Testis (tissue), 3 donors: ENCODE measurements around the gene GSTCD. TPM values are rescaled to one million over a fixed set of nuclear protein-coding genes. Genes with fewer than 3 reads are reported as not detected.
"Not testable (repeated sequence)": the region's sequence is repeated elsewhere in the genome, so short reads cannot be mapped to it uniquely, and the experiment has no call there.

ENCODE experiments used
- DNase-seq: peaks from one replicate; pipeline ENCODE4 v3.0.0-alpha.2; 2019
- H3K27ac ChIP-seq, 2 donors: fragments of 200-600 bp; sonication (generic); one replicate each; pipeline ENCODE4 v1.5.1; 2019
- H3K27me3 ChIP-seq: fragments of 200-600 bp; sonication (generic); one replicate; pipeline ENCODE4 v1.5.1; 2019
- H3K36me3 ChIP-seq: fragments of 200-600 bp; sonication (generic); one replicate; pipeline ENCODE4 v1.5.1; 2017; ENCODE audit warnings: low read depth; ENCODE audit errors: missing control alignments
- H3K4me1 ChIP-seq: fragments of 200-600 bp; sonication (generic); one replicate; pipeline ENCODE4 v1.5.1; 2019
- H3K4me3 ChIP-seq, 2 donors: fragments of 200-600 bp; sonication (generic); one replicate each; pipeline ENCODE4 v1.5.1; 2017 to 2019
- H3K9me3 ChIP-seq: fragments of 200-600 bp; sonication (generic); one replicate; pipeline ENCODE4 v1.5.1; 2017
- POLR2A ChIP-seq: fragments of 450-650 bp; IDR thresholded peaks from one replicate; pipeline ENCODE4 v1.6.1; 2017; ENCODE audit warnings: antibody characterized with exemption, mild to moderate bottlenecking, moderate library complexity
- WGBS, 2 donors: methylation state at CpG; one replicate each; pipeline ENCODE4 v1.1.5; 2018; 5-methylcytosine and 5-hydroxymethylcytosine counted together
- intact Hi-C: fragments of 100-400 bp; cut with DNase I; formaldehyde crosslinking; loops from one replicate; pipeline ENCODE4 v1.15.1; 2023; ENCODE audit warnings: low total_unique reads
- polyA plus RNA-seq: library from polyadenylated mRNA; stranded (reverse); fragments of 350-450 nt; fragmentation: Illumina TruSeq; extraction: RNeasy Lipid Tissue Mini Kit (QIAGEN cat#74804); gene quantifications from one replicate; pipeline ENCODE4 v1.2.3, GENCODE V29; 2014; ENCODE audit warnings: low read depth, low replicate concordance; ENCODE audit not compliant: insufficient read depth
- total RNA-seq, 2 donors: library from RNA; depleted of rRNA; stranded (reverse); fragments of >200 nt; gene quantifications; one replicate each; pipeline ENCODE4 v1.2.3, GENCODE V29; 2016
- TF ChIP-seq, protein P1 (sequence below), 3 experiments: fragments of 450-650 bp in 2 of 3; fragments of 200-600 bp in 1 of 3; sonication (generic) in 1 of 3; IDR thresholded peaks; one replicate each; pipeline ENCODE4 v1.5.1; 2016 to 2019; ENCODE audit warnings: antibody characterized with exemption in 3 of 3, mild to moderate bottlenecking in 2 of 3, moderate library complexity in 1 of 3

The GSTCD gene
- total and polyA plus RNA-seq, 3 donors from 2014 or later: 18.1 to 36.5 (median 19.3) TPM

DNA sequence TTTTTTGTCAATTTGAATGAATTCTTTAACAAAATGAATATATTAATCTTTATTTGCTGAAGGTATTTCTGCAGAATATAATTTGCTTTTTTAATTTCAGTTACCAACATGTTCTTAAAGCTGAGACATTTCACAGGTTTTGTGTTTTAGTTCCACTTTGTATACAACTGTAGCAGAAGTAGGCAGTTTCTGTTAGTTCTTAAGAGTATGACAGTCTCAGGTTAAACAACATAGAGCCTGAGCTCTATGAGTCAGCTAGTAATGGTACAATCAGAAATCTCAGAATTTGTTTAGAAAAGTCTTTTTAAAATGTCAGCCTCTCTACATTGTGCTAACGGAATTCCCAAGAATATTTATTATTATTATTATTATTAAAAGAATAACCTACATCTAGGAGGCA, 50.4 kb downstream of the GSTCD start:
- Histone ChIP-seq H3K36me3 (no peaks in the 10 kb centered on the region), H3K9me3 (no peaks in the 10 kb centered on the region), H3K27ac (no peak overlapping the region), H3K4me1 (no peaks in the 10 kb centered on the region), H3K27me3 (no peaks in the 10 kb centered on the region), H3K4me3 (no peak overlapping the region)
- DNase-seq: no peak
- intact Hi-C loops: no loop called here
- WGBS, 2 donors: 95 to 97% methylated on average over 1 of the region's 1 CpG
- no peak for TF ChIP-seq POLR2A
- TF ChIP-seq, protein P1, sequence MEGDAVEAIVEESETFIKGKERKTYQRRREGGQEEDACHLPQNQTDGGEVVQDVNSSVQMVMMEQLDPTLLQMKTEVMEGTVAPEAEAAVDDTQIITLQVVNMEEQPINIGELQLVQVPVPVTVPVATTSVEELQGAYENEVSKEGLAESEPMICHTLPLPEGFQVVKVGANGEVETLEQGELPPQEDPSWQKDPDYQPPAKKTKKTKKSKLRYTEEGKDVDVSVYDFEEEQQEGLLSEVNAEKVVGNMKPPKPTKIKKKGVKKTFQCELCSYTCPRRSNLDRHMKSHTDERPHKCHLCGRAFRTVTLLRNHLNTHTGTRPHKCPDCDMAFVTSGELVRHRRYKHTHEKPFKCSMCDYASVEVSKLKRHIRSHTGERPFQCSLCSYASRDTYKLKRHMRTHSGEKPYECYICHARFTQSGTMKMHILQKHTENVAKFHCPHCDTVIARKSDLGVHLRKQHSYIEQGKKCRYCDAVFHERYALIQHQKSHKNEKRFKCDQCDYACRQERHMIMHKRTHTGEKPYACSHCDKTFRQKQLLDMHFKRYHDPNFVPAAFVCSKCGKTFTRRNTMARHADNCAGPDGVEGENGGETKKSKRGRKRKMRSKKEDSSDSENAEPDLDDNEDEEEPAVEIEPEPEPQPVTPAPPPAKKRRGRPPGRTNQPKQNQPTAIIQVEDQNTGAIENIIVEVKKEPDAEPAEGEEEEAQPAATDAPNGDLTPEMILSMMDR (IDR thresholded peaks at IDR 0.05): no peak

DNA sequence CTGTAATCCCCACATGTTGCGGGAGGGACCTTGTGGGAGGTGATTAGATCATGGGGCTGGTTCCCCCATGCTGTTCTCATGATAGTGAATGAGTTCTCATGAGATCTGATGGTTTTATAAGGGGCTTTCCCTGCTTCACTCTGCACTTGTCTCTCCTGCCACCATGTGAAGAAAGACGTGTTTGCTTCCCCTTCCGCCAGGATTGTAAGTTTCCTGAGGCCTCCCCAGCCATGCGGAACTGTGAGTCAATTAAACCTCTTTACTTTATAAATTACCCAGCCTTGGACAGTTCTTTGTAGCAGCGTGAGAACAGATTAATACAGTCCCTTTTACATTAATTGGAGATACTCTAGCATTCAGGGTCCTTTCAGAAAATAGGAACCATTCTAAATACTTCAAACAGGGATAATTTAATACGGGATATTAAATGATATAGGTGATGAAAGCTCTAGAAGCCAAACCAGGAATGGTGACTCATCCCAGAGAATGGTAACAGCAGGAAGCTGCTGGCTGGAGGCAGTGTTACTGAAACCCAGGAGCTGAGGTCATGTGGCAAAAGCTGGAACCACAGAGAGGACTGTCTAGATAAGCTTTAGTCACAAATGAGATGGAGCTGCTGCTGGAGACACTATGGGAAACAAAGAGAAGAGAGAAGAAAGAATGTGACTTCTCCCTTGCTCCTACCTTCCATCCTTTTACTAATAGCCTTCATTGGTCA, 57.3 kb downstream of the GSTCD start:
- H3K4me3 ChIP-seq: no peak overlapping the region
- no peaks in the 10 kb centered on the region for H3K27me3 ChIP-seq
- TF ChIP-seq POLR2A: no peak
- TF ChIP-seq, protein P1 (IDR thresholded peaks at IDR 0.05): no peak
- H3K9me3 ChIP-seq: no peaks in the 10 kb centered on the region
- no peaks in the 10 kb centered on the region for H3K36me3 ChIP-seq
- intact Hi-C loops: no loop called here
- no peaks in the 10 kb centered on the region for H3K4me1 ChIP-seq
- WGBS, 2 donors: 90 to 93% methylated on average over 6 of the region's 6 CpGs
- no peak for DNase-seq
- H3K27ac ChIP-seq: no peak overlapping the region

DNA sequence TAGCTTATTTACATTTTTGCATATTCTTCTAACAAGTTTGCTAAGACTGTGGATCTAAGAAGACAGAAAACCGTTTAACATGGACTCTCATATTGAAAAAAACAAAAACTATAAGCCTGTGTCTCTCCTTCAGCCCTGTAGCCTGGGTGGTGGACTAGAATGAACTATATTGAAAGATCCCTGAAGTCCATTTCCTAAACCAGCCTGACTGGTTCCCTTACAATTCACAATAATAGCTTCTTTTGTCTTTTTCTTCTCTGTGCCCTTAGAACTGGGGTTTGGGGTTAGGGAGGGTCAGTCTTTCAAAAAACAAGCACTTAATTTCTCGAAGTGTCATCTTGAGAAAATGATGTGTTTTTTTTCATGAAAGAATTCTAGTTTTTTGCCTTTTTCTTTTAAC, 59.0 kb downstream of the GSTCD start:
- H3K9me3 ChIP-seq: no peaks in the 10 kb centered on the region
- H3K4me3 ChIP-seq: no peak overlapping the region
- H3K4me1 ChIP-seq: no peaks in the 10 kb centered on the region
- no peaks in the 10 kb centered on the region for H3K27me3 ChIP-seq
- intact Hi-C loops: no loop called here
- H3K36me3 ChIP-seq: no peaks in the 10 kb centered on the region
- no peak overlapping the region for H3K27ac ChIP-seq
- no peak for DNase-seq
- 64 to 73% methylated on average over 2 of the region's 2 CpGs for WGBS, 2 donors
- no peak for TF ChIP-seq POLR2A

DNA sequence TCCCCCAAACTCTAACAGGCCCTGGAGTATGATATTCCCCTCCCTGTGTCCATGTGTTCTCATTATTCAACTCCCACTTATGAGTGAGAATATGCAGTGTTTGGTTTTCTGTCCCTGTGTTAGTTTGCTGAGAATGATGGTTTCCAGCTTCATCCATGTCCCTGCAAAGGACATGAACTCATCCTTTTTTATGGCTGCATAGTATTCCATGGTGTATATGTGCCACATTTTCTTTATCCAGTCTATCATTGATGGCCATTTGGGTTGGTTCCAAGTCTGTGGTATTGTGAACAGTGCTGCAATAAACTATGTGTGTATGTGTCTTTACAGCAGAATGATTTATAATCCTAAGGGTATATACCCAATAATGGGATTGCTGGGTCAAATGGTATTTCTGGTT, 61.9 kb downstream of the GSTCD start:
- DNase-seq, H3K27ac ChIP-seq, H3K36me3 ChIP-seq, H3K4me1 ChIP-seq, intact Hi-C loops, H3K9me3 ChIP-seq, H3K4me3 ChIP-seq, H3K27me3 ChIP-seq: not testable (repeated sequence)

DNA sequence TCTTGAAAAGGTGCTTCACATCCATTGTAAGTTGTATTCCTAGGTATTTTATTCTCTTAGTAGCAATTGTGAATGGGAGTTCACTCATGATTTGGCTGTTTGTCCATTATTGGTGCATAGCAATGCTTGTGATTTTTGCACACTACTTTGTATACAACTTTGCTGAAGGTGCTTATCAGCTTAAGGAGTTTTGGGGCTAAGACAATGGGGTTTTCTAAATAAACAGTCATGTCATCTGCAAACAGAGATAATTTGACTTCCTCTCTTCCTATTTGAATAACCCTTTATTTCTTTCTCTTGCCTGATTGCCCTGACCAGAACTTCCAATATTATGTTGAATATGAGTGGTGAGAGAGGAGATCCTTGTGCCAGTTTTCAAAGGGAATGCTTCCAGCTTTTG, 63.5 kb downstream of the GSTCD start:
- DNase-seq, H3K27ac ChIP-seq, H3K27me3 ChIP-seq, intact Hi-C loops, H3K4me1 ChIP-seq, H3K36me3 ChIP-seq, H3K9me3 ChIP-seq, H3K4me3 ChIP-seq: not testable (repeated sequence)

DNA sequence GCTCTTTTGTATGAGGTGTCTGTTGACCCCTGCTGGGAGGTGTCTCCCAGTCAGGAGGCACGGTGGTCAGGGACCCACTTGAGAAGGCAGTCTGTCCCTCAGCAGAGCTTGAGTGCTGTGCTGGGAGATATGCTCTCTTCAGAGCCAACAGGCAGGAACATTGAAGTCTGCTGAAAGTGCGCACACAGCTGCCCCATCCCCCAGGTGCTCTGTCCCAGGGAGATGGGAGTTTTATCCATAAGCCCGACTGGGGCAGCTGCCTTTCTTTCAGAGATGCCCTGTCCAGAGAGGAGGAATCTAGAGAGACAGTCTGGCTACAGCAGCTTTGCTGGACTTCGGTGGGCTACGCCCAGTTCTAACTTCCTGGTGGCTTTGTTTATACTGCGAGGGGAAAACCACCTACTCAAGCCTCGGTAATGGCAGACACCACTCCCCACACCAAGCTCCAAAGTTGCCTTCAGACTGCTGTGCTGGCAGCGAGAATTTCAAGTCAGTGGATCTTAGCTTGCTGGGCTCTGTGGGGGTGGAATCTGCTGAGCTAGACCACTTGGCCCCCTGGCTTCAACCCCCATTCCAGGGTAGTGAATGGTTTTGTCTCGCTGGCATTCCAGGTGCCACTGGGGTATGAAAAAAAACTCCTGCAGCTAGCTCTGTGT, 67.3 kb downstream of the GSTCD start:
- intact Hi-C loops, H3K4me1 ChIP-seq, DNase-seq, H3K27ac ChIP-seq, H3K4me3 ChIP-seq, H3K9me3 ChIP-seq, H3K27me3 ChIP-seq, H3K36me3 ChIP-seq: not testable (repeated sequence)
- WGBS, 2 donors: 98 to 100% methylated on average over 7 to 9 of the region's 9 CpGs

DNA sequence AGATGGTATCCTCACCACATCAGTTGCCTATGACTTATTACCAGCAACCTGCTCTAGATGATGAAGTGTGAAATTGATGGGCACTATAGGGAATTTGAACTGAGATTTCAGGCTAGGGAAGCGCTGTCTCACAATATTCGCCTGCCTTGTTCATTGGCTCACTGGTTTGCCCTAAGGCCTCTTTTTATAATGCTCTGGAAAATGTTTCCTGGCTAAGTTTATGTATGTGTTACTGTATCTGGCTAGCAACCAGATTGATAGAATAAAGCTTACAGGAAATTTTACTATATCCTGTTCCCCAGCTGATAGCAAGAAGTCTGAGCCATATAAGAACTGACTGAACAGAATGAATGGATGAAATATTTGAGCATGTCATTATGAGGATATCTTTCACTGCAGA, 71.6 kb downstream of the GSTCD start:
- intact Hi-C loops: no loop called here
- H3K27ac ChIP-seq: no peak overlapping the region
- H3K36me3 ChIP-seq: no peaks in the 10 kb centered on the region
- H3K4me1 ChIP-seq: no peaks in the 10 kb centered on the region
- WGBS, 2 donors: 80 to 92% methylated on average over 2 of the region's 2 CpGs
- DNase-seq: no peak
- H3K4me3 ChIP-seq: no peak overlapping the region
- H3K27me3 ChIP-seq: no peaks in the 10 kb centered on the region
- TF ChIP-seq, protein P1 (IDR thresholded peaks at IDR 0.05): no peak
- no peak for TF ChIP-seq POLR2A
- no peaks in the 10 kb centered on the region for H3K9me3 ChIP-seq
